B cell (primary cell): ENCODE results near the gene C2CD2L.

ENCODE experiments used
- EZH2 ChIP-seq: IDR thresholded peaks from 2 replicates; pipeline ENCODE4 v1.6.1; 2012; ENCODE audit warnings: borderline replicate concordance, low read depth, mild to moderate bottlenecking, moderate library complexity, low read length; ENCODE audit not compliant: insufficient read depth, poor library complexity, severe bottlenecking
- TF ChIP-seq, protein P1 (sequence below): fragments of 200-600 bp; IDR thresholded peaks from one replicate; pipeline ENCODE4 v1.8.0; 2022; ENCODE audit warnings: antibody characterized with exemption, mild to moderate bottlenecking

DNA sequence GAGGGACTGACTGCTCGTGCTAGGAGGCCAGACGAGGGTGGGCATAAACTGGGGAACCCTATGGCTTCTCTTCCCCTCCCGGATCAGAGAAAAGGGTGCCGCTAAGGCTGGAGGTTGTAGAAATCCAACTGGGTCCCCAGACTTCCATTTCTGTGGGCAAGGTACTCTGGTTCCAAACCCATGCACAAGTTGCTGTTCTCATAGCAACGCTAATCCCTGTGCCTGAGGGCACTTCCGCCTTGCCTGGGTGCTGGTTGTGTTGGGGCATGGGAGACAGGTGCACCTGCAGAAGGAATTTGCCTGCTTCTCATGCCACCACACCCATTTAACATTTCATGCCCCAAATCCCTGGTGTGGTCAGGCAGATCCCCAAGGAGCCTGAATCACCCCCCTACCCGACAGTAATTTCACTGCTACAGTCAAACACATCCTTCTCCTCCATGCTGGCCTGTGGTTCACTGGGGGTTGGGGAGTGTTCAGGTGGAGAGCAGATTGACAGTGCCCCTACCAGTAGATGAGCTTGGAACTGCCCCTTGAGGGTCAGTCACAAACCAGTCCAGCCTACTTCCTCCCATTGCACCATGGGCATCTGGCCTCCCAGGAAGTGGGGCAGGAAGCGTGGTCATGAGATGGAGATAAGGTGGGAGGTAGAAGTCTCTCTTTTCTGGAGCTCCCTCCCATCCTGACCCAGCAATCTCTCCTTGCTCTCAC lies 1.2 kb downstream of the C2CD2L start:
- TF ChIP-seq, protein P1, sequence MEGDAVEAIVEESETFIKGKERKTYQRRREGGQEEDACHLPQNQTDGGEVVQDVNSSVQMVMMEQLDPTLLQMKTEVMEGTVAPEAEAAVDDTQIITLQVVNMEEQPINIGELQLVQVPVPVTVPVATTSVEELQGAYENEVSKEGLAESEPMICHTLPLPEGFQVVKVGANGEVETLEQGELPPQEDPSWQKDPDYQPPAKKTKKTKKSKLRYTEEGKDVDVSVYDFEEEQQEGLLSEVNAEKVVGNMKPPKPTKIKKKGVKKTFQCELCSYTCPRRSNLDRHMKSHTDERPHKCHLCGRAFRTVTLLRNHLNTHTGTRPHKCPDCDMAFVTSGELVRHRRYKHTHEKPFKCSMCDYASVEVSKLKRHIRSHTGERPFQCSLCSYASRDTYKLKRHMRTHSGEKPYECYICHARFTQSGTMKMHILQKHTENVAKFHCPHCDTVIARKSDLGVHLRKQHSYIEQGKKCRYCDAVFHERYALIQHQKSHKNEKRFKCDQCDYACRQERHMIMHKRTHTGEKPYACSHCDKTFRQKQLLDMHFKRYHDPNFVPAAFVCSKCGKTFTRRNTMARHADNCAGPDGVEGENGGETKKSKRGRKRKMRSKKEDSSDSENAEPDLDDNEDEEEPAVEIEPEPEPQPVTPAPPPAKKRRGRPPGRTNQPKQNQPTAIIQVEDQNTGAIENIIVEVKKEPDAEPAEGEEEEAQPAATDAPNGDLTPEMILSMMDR, result no peak
- TF ChIP-seq EZH2, result no peak
